Measurements from ENCODE around the gene LIX1.
"Not testable (repeated sequence)": the region's sequence is repeated elsewhere in the genome, so short reads cannot be mapped to it uniquely, and the experiment has no call there.

LIX1 gene

GRCh38 chr5:97141031-97141430, 1.4 kb downstream of the LIX1 start:
- DNase-seq: no peak
- Histone ChIP-seq H2BK120ac (ENCODE audit: low read depth, low read length) (no peak overlapping the region), H4K8ac (ENCODE audit: low read length) (no peak overlapping the region), H4K91ac (ENCODE audit: low read length) (no peak overlapping the region), H2BK5ac (ENCODE audit: low read depth, low read length, poor library complexity, severe bottlenecking) (no peak overlapping the region), H3K9me3 (ENCODE audit: control insufficient read depth, low read length) (no peaks in the 10 kb centered on the region), H3K36me3 (ENCODE audit: control insufficient read depth in 1 of 2, insufficient read depth in 2 of 2, low read depth in 1 of 2, low read length in 2 of 2) (no peaks in the 10 kb centered on the region), H3K4me2 (ENCODE audit: low read length, poor library complexity, severe bottlenecking) (no peak overlapping the region), H3K23ac (ENCODE audit: low read length in 2 of 2) (no peak overlapping the region), H3K9ac (ENCODE audit: low read length) (no peak overlapping the region), H3K18ac (ENCODE audit: low read depth in 1 of 2, low read length in 2 of 2) (no peak overlapping the region), H3K4me3 (ENCODE audit: insufficient read depth in 1 of 2, low read depth in 1 of 2, low read length in 2 of 2) (no peak overlapping the region), H3K27ac (ENCODE audit: low read length, poor library complexity, severe bottlenecking) (no peak overlapping the region), H2BK15ac (ENCODE audit: low read depth, poor library complexity, severe bottlenecking) (no peak overlapping the region), H3K4me1 (ENCODE audit: control insufficient read depth, insufficient read depth, low read depth, low read length) (no peaks in the 10 kb centered on the region), H3K14ac (ENCODE audit: low read length in 2 of 2) (no peak overlapping the region), H3K27me3 (ENCODE audit: control insufficient read depth in 1 of 2, insufficient read depth in 1 of 2, low read length in 2 of 2) (peaks cover 0 to 12% of the 10 kb centered on the region in 2 experiments), H2BK12ac (ENCODE audit: low read length in 2 of 2) (no peak overlapping the region), H2AK5ac (ENCODE audit: low read length, severe bottlenecking) (no peak overlapping the region), H2AFZ (ENCODE audit: low read depth, low read length) (no peak overlapping the region), H3K4ac (ENCODE audit: low read depth in 1 of 2, low read length in 2 of 2) (no peak overlapping the region), H3K79me1 (replicated peaks; ENCODE audit: low read length, poor library complexity, severe bottlenecking) (no peaks in the 10 kb centered on the region)
- WGBS: 48% methylated on average over 2 of the region's 4 CpGs

GRCh38 chr5:97140250-97140649, 2.2 kb downstream of the LIX1 start:
- DNase-seq: not testable (repeated sequence)

GRCh38 chr5:97136475-97136874, 5.9 kb downstream of the LIX1 start:
- H3K4me3 ChIP-seq (ENCODE audit: insufficient read depth in 1 of 2, low read depth in 1 of 2, low read length in 2 of 2): no peak overlapping the region

More at GRCh38 chr5:97140250-97140649, 2.2 kb downstream of the LIX1 start:
- not testable (repeated sequence) for H2BK120ac ChIP-seq (ENCODE audit: low read depth, low read length); H3K79me1 ChIP-seq (replicated peaks; ENCODE audit: low read length, poor library complexity, severe bottlenecking); H3K18ac ChIP-seq (ENCODE audit: low read depth in 1 of 2, low read length in 2 of 2); H3K4me3 ChIP-seq (ENCODE audit: insufficient read depth in 1 of 2, low read depth in 1 of 2, low read length in 2 of 2); H3K36me3 ChIP-seq (ENCODE audit: control insufficient read depth in 1 of 2, insufficient read depth in 2 of 2, low read depth in 1 of 2, low read length in 2 of 2); H3K27ac ChIP-seq (ENCODE audit: low read length, poor library complexity, severe bottlenecking); H3K4ac ChIP-seq (ENCODE audit: low read depth in 1 of 2, low read length in 2 of 2); H3K4me2 ChIP-seq (ENCODE audit: low read length, poor library complexity, severe bottlenecking); H2BK15ac ChIP-seq (ENCODE audit: low read depth, poor library complexity, severe bottlenecking); H3K23ac ChIP-seq (ENCODE audit: low read length in 2 of 2); H3K9me3 ChIP-seq (ENCODE audit: control insufficient read depth, low read length); H3K9ac ChIP-seq (ENCODE audit: low read length); H2BK12ac ChIP-seq (ENCODE audit: low read length in 2 of 2); H4K8ac ChIP-seq (ENCODE audit: low read length); H4K91ac ChIP-seq (ENCODE audit: low read length); H2AK5ac ChIP-seq (ENCODE audit: low read length, severe bottlenecking); H2AFZ ChIP-seq (ENCODE audit: low read depth, low read length); H3K14ac ChIP-seq (ENCODE audit: low read length in 2 of 2); H3K4me1 ChIP-seq (ENCODE audit: control insufficient read depth, insufficient read depth, low read depth, low read length); H2BK5ac ChIP-seq (ENCODE audit: low read depth, low read length, poor library complexity, severe bottlenecking)
- H3K27me3 ChIP-seq (ENCODE audit: control insufficient read depth in 1 of 2, insufficient read depth in 1 of 2, low read length in 2 of 2): peaks cover 0 to 12% of the 10 kb centered on the region in 2 experiments
- WGBS: 60% methylated on average over 1 of the region's 1 CpG

GRCh38 chr5:97135868-97136267, 6.5 kb downstream of the LIX1 start:
- Histone ChIP-seq H3K9ac (ENCODE audit: low read length) (no peak overlapping the region), H2BK5ac (ENCODE audit: low read depth, low read length, poor library complexity, severe bottlenecking) (no peak overlapping the region), H3K14ac (ENCODE audit: low read length in 2 of 2) (no peak overlapping the region), H2BK120ac (ENCODE audit: low read depth, low read length) (no peak overlapping the region), H3K4me3 (ENCODE audit: insufficient read depth in 1 of 2, low read depth in 1 of 2, low read length in 2 of 2) (no peak overlapping the region), H4K8ac (ENCODE audit: low read length) (no peak overlapping the region), H2AK5ac (ENCODE audit: low read length, severe bottlenecking) (no peak overlapping the region), H2BK15ac (ENCODE audit: low read depth, poor library complexity, severe bottlenecking) (no peak overlapping the region), H3K9me3 (ENCODE audit: control insufficient read depth, low read length) (no peaks in the 10 kb centered on the region), H2AFZ (ENCODE audit: low read depth, low read length) (no peak overlapping the region), H3K4me2 (ENCODE audit: low read length, poor library complexity, severe bottlenecking) (no peak overlapping the region), H3K27ac (ENCODE audit: low read length, poor library complexity, severe bottlenecking) (no peak overlapping the region), H3K4ac (ENCODE audit: low read depth in 1 of 2, low read length in 2 of 2) (no peak overlapping the region), H3K4me1 (ENCODE audit: control insufficient read depth, insufficient read depth, low read depth, low read length) (no peaks in the 10 kb centered on the region), H3K18ac (ENCODE audit: low read depth in 1 of 2, low read length in 2 of 2) (no peak overlapping the region), H4K91ac (ENCODE audit: low read length) (no peak overlapping the region), H3K23ac (ENCODE audit: low read length in 2 of 2) (no peak overlapping the region), H3K36me3 (ENCODE audit: control insufficient read depth in 1 of 2, insufficient read depth in 2 of 2, low read depth in 1 of 2, low read length in 2 of 2) (no peaks in the 10 kb centered on the region), H3K27me3 (ENCODE audit: control insufficient read depth in 1 of 2, insufficient read depth in 1 of 2, low read length in 2 of 2) (peaks cover 0 to 7% of the 10 kb centered on the region in 2 experiments), H3K79me1 (replicated peaks; ENCODE audit: low read length, poor library complexity, severe bottlenecking) (no peaks in the 10 kb centered on the region), H2BK12ac (ENCODE audit: low read length in 2 of 2) (no peak overlapping the region)
- no peak for DNase-seq
- WGBS: 87% methylated on average over 4 of the region's 4 CpGs

More at GRCh38 chr5:97136475-97136874, 5.9 kb downstream of the LIX1 start:
- Histone ChIP-seq H2BK5ac (ENCODE audit: low read depth, low read length, poor library complexity, severe bottlenecking) (no peak overlapping the region), H3K27me3 (ENCODE audit: control insufficient read depth in 1 of 2, insufficient read depth in 1 of 2, low read length in 2 of 2) (peaks cover 0 to 7% of the 10 kb centered on the region in 2 experiments), H3K36me3 (ENCODE audit: control insufficient read depth in 1 of 2, insufficient read depth in 2 of 2, low read depth in 1 of 2, low read length in 2 of 2) (no peaks in the 10 kb centered on the region), H2AFZ (ENCODE audit: low read depth, low read length) (no peak overlapping the region), H2BK120ac (ENCODE audit: low read depth, low read length) (no peak overlapping the region), H3K14ac (ENCODE audit: low read length in 2 of 2) (no peak overlapping the region), H3K9ac (ENCODE audit: low read length) (no peak overlapping the region), H3K18ac (ENCODE audit: low read depth in 1 of 2, low read length in 2 of 2) (no peak overlapping the region), H2BK12ac (ENCODE audit: low read length in 2 of 2) (no peak overlapping the region), H3K27ac (ENCODE audit: low read length, poor library complexity, severe bottlenecking) (no peak overlapping the region), H3K4me2 (ENCODE audit: low read length, poor library complexity, severe bottlenecking) (no peak overlapping the region), H3K23ac (ENCODE audit: low read length in 2 of 2) (no peak overlapping the region), H3K4me1 (ENCODE audit: control insufficient read depth, insufficient read depth, low read depth, low read length) (no peaks in the 10 kb centered on the region), H3K9me3 (ENCODE audit: control insufficient read depth, low read length) (no peaks in the 10 kb centered on the region), H3K4ac (ENCODE audit: low read depth in 1 of 2, low read length in 2 of 2) (no peak overlapping the region), H3K79me1 (replicated peaks; ENCODE audit: low read length, poor library complexity, severe bottlenecking) (no peaks in the 10 kb centered on the region), H2AK5ac (ENCODE audit: low read length, severe bottlenecking) (no peak overlapping the region), H2BK15ac (ENCODE audit: low read depth, poor library complexity, severe bottlenecking) (no peak overlapping the region), H4K8ac (ENCODE audit: low read length) (no peak overlapping the region), H4K91ac (ENCODE audit: low read length) (no peak overlapping the region)
- 93% methylated on average over 2 of the region's 4 CpGs for WGBS
- no peak for DNase-seq
